Left renal cortex interstitium (tissue), 4 donors: ENCODE measurements around the gene MYBBP1A. TPM values are rescaled to one million over a fixed set of nuclear protein-coding genes. Genes with fewer than 3 reads are reported as not detected.

Experiments used
- DNase-seq, 4 donors: peaks; one replicate each; pipeline ENCODE4 v3.0.0-alpha.2; 2013; ENCODE audit warnings: low read depth in 4 of 4, low spot score in 2 of 4, missing footprints in 1 of 4
- polyA plus RNA-seq, 4 donors: library from polyadenylated mRNA; unstranded; fragments of 120-200 nt; gene quantifications; one replicate each; pipeline ENCODE4 v1.2.1, GENCODE V29; 2013; ENCODE audit not compliant: insufficient read length in 4 of 4

Gene MYBBP1A
- polyA plus RNA-seq, 4 donors, result 30.5 to 52.9 (median 40.6) TPM

DNA sequence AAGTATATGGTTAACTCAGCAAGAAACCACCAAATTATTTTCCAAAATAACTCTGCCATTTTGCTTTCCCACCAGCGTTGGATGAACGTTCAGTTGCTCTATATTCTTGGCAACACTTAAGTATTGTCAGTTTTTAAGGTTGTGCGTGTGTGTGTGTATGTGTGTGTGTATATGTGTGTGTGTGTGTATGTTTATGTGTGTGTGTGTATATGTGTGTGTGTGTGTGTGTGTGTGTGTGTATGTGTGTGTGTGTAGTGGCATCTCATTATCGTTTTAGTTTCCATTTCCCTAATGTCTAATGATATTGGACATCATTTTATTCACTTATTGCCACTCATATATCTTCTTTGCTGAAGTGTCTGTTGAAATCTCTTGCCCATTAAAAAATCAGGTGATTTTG lies 17.9 kb upstream of the MYBBP1A start:
- no peak for DNase-seq

DNA sequence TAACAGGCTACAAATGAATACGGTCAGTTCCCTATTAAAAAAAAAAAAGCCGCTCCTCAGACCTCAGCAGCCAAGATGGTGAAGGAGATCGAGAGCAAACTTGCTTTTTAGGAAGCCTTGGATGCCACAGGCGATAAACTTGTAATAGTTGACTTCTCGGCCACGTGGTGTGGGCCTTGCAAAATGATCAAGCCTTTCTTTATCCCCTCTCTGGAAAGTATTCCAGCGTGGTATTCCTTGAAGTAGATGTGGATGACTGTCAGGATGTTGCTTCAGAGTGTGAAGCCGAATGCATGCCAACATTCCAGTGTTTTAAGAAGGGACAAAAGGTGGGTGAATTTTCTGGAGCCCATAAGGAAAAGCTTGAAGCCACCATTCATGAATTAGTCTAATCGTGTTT lies 16.9 kb upstream of the MYBBP1A start:
- no peak for DNase-seq

DNA sequence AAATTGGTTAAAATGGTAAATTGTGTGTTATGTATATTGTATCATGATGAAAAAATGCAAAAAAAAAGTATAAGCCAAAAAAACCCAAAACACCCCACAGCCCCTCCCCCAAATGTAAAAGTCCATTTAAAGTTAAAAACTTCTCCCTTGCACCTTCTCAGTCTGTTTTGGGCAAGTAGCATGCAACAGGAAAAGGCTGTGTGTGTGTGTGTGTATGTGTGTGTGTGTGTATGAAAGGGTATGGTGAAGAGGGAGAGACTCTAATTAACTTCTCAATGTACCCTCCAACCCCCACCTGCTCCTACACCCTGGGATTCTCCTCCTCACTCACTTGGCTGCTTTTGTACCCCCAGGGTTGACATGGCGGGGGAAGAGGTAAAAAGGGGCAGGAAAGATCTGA lies 14.4 kb upstream of the MYBBP1A start:
- no peak for DNase-seq

DNA sequence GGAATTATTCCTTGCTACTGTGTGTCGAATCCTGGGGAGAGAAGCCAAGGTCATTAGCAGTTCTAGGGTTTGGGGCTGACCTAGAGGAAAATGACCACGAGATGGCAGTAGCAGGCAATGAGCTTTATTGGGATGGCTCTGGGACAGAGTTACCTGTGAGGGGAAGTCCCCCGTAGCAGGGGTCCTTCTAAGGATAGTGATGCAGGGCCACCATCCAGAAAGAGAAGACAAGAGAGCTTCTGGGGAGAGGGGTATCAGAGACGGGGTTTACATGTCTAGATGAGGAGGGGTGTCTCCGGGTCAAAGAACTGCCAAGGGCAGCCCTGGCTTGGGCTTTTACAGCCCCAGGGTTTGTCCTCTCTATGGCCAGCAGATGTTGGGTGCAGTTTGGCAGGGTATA lies 11.6 kb upstream of the MYBBP1A start:
- DNase-seq, result peak in 1 of 4 donors; percentile 79

DNA sequence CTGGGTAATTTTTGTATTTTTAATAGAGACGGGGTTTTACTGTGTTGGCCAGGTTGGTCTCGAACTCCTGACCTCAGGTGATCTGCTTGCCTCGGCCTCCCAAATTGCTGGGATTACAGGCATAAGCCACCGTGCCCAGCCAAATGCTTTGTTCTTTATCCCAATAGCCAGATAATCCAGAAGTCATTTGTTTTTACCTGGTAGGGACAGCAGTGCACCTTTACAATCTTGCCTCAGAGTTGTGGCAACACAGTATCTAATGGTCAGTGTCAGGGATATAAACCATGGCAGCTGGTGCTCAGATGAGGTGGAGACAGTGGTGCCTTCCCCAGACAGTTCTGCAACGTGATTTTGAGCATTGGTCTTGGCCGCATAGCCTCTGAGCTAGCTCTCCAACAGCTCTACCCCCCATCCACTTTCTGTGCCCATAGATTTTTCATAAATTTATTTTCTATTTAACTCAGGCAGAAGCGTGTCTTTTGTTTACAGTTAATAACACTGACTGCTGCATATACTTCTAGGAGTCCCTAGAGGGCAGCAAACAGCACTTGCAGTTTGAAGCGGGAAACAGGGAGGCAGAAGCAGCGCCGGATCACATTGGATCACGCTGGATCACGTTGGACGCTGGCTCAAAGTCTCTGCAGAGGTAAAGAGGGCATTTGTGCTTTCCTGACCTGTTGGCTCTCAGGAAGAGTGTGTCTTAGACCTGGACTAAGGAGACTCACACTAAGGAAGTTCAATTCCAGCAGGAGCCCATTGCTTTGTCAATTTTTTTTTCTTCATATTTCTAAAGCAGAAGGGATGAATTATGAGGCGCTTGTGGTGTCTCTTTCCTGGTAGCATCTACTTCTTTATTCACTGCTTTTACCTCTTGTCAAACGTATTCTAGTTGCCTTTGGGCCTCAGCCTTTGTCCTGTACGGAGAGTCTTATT lies 10.3 kb upstream of the MYBBP1A start:
- DNase-seq, result peak in 1 of 4 donors; percentile 66

DNA sequence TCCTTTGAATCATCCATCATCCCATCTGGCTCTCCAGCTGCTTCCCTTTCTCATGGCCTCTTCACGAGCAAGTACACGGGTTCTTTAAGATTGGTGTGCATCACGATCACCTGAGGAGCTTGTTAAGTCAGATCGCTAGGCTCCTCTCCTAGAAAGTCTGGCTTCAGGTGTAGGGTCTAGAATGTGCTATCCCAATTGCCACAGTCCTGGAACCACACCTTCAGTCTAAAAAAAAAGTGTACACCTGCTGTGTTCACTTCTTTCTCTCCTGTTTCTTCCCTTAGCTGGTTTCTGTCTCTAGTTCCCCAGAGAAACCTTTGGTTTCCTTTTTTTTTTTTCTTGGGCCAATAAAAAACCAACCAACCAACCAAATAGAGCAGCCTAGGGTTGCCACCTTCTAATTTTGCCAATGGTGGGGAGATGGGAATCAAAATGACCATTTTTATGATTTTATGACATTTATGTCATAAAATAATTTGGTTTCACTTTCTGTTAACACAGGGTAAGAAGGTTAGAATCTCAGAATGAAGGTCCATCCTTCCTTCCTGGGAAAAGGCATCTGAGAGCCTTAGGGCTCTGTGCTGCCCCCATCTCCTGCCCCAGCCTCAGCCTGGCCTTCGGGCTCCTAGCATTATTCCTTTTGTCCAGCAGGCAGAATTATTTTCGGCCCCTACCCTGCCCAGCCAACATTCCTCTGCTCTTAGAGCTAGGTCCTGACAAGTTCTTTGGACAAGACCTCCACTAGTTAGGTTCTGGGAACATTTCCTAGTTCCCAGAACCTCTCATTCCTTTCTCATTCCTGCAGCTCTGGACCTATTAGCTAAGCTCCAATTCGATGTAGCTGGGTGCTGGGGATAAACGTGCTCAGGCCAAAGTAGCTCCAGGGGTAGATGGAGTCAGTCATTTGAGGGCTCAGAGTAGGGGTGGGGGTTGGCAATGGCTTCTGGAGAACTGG lies 7.1 kb upstream of the MYBBP1A start:
- no peak for DNase-seq

DNA sequence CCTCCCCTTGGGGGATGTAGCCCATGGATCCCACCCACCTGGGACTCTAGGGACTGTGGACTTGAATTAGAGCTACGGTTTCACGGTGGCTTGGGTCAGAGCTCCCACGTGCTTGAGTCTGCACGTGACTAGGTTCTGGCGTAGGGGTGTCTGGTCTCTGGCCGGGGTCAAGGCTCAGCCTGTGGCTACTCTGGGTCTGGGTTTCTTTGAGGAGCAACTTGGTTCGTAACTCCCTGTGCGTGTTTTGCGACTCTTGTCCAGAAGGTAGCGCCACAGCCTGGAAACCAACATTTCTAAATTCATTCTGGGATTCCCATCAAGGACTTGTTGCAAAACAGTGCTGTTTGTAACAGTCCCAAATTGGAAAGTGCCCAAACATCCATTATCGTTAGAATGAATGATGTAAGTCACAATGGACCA lies 5.7 kb upstream of the MYBBP1A start:
- DNase-seq, result no peak

DNA sequence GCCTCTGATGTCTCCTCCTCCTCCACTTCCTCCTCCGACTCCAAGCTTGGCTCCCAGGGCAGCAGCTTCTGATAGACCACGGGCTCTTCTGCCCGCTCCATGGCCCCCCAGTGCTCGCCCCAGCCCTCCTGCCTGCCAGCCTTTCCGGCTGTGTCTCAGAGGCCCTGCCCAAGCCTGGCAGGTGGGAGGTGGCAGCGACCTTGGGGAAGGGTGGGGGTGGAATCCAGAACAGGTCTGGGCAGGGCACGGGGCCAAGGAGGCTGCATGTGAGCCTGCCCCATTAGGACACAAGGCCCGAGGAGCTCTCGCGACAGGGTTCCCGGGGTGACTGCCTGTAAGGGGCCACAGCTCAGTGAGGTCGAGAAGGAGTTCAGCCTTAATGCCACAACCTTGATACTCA lies 5.2 kb upstream of the MYBBP1A start, which contains the start of gene GGT6:
Gene GGT6 (minus strand): TSS at position 157 of the 400 bp plus-strand sequence. CDS start 56 bp downstream, at position 101.
- no peak for DNase-seq

DNA sequence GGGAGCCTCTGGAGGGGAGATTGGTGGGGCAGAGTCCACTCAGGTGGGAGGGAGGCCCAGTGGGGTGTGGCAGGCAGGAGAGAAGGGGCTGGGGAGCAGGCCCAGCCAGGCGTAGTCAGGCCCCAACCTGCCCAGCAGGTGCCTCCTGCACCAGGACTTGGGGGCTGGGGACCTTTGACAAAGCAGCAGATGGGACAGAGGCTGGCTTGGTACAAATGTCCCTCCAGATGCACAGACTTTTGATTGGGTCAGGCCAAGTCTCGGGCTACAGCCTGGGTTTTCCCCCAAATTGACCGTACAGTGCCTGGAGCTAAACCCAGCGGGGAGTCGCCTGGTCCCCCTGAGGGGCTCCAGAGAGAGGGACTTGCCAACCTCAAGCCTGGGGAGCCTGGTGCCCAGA lies 4.8 kb upstream of the MYBBP1A start:
- no peak for DNase-seq

DNA sequence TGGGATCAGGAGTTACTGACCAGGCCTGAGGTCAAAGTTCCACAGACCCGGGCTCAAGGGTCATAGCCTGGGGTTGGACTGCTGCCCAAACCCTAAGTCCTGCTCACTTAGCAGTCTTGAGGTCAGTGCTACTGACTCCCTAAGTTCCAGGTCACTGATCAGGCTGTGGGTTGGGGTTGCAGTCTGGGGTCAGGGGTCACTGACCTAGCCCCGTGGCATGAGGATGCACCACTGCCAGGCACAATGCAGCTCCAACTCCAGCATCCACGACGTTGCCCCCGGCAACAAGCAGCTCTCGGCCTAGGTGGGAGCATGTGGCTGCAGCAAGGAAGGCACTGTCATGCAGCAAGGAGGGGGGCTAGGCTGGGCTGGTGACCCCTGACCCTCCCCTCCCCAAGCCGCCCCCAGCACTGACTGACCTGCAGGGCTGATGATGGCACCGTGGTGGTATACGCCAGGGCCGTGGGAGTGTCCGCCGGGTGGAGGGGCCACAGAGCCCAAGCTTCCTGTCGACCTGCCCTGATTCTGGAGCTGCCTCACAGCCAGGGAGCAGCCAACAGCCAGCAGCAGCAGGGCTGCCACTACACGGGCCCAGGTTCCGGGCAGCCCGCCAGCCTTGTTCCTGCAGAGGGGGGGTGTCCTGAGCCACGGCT lies 4.1 kb upstream of the MYBBP1A start:
- no peak for DNase-seq

DNA sequence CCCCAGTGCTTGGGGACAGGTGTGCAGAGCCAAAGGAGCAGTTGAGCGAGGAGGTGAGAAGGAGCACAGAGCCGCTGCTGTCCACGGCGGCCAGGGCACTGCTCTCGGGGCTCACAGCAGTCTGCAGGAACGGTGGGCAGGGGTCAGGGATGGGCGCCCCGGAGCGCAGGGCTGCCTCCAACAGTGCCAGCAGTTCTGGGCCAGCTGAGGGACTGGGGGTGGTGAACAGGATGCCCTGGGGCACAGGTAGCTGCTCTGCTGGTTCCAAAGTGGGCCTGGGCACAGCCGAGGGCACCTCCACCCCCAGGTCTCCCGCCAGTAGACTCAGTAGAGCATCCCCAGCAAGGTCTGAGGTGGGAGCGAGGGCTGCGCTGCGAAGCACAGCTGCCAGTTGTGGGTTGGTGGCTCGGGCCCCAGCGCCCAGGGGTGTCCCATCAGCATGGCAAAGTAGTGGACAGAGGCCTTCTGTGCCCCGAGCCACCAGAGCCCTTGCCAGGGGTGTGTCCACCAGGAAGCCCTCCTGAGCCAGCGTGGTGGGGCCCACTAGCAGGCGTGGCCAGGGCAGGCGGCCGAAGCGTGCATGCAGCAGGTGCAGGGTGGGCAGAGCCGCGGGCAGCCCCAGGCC lies 3.3 kb upstream of the MYBBP1A start:
- DNase-seq, result no peak

DNA sequence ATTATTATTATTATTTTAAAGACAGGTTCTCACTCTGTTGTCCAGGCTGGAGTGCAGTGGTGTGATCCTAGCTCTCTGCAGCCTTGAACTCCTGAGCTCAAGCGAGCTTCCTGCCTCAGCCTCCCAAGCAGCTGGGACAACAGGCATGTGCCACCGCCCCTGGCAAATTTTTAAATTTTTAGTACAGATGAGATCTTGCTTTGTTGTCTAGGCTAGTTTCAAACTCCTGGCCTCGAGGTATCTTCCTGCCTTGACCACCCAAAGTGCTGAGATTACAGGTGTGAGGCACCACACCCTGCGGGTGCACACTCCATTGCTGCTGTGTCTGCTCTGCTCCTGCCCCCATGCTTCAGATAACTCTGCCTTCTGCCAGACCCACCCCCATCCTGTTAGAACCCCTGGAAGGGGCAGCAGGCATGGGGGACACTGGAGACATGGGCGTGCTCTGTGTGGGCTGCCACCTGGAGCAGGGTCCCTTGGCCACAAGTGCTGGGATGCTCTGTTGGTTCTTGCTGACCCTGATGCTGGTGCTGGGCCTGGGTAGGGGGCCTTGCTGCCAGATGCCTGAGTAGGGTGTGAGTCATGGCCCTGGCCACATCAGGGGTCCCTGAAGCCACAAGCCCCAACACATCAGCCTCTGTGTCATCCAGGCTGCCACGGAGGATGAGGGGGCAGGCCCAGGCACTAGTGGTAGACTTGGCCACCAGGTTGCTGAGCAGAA lies 2.6 kb upstream of the MYBBP1A start:
- no peak for DNase-seq

DNA sequence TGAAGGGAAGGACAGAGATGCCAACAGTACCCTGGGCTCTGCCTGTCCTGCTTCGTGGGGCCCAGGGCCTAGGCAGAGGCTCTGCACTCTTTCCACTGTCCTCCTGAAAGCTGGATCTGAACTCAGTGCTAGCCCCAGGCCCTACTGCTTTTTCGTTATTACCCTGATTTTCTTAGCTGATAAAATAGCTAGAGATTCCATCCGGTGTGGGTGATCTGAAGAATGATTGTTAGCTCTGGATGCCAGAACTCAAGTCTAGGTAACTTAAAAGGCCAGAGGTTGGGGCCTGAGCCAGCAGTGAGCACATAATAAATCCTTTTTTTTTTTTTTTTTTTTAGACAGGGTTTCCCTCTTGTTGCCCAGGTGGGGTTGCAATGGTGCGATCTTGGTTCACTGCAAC lies 1.8 kb upstream of the MYBBP1A start:
- no peak for DNase-seq

DNA sequence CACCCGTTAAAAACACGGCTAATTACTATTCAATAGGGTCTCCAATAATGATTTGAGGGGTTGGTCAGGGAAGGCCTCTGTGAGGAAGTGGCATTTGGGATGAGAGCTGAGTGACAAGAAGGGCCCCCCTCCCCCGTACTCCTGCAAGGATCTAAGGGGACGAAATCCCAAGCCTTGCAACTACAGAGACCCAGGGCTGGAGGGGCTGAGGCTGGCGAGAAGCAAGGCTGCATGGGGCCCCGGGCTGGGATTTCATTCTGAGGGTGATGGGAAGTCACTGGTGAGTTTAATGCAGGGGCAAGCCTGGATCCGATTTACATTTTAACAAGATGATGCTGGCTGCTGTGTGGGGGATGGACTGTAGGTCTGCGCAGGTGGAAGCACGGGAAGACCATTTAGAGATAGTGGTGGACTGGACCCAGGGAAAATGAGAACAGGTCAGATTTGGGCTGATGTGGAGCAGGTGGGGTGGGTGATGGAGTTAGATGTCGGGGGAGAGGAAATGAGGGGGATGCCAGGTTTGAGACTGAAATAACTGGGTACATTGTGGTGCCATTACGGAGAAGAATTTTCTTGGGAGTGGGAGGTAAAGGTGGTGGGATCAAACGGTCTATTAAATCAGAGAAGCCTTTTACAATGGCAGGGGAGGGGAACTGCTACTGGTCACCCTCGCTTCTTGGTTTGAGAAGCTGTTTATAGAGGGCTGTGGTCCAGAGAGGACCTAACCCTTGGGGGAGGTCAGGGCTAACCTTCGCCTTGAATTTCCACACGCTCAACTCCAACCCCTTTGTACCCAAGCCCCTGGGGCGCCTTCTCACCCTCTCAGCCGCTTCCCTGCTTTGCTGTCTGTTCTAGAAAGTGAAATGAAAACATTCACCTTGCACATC lies 932 bp upstream of the MYBBP1A start:
- DNase-seq, result no peak

DNA sequence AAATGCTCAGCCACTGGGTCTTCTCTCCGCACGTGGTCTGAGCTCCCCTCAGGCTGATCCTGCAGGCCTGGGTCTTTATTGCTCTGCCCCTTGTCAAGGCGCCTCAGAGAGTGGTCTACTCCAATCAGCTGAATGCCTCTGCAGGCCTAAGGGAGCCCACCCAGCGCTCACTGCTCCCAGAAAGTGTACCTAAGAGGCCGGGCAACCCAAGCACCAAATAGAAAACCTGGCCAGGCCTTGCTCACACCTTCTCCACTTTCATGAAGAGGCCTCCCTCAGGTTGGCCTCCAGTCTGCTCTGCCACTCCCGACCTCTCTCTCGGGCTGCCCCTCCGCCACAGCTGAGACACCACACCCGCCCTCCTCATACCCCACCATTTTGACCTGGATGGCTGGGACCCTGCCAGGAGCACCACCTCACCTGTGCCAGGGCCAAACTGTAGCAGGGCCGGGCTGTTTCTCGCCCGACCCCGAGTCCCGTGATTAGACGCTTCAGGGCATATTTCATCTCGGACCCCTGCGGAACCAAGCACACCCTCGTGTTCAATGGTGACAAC lies 665 bp downstream of the MYBBP1A start:
- no peak for DNase-seq

DNA sequence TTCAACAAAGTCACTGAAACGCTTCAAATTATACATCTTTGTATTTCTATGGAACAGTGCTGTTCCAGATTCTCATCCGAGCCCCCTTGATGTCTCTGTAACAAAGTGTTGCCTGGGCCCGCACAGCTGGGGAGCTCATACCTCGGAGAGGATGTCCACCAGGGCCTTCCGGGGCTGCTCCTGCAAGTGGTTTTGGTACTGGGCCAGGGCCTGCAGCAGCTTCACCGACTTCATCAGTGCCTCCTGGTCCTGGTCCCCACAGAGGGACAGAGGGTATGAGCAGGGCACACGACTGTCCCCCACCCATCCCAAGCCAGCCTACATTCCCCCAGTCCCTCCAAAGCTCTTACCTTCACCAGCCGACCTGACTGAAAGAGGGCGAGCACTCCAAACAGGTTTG lies 1.5 kb downstream of the MYBBP1A start:
- DNase-seq, result no peak

DNA sequence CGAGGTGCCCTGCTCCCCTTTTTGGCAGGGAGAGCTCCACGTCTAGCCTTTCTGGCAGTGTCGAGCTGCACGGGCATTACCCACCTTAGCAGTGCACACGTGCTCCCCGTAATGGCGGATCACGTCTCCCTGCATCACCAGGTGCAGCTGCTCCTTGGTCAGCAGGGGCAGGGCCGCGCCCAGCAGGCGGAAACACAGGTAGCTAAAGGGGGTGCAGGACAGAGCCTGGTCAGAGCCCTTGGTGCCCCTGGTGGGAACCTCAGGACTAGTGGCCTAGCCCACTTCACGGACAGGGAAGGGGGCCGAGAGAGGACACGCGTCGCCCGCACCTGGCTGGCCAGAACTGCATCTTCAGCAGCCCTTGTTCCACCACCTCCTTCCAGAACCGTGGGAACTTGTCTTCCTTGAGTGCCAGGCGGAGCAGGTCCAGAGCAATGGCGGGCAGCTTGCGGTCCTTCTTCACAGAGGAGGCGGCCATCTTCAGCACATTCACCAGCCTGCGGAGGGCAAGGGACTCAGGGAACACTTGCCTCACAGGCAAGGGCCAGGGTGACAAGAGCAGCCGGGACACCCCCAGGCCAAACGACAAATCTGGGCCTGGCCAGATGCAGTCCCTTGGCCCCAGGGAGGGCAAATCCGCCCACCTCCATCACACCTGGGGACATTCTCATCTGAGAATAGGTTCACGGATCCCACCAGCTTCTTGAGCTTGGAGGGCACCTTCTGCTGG lies 3.2 kb downstream of the MYBBP1A start:
- DNase-seq, result no peak

DNA sequence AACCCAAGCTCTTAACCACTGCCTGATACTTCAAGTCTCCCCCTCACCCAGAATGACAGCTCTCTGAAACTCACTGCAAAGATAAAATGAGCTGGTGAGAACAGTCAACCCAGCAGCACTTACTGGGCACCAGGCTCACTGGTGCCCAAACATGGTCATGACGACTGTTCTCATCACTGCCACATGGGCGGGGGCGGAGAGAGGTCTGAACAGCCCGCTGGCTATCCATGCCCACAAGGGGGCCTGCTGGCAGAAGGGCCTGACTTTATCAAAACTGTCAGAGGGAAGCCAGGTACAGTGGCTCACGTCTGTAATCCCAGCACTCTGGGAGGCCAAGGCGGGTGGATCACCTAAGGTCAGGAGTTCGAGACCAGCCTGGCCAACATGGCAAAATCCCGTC lies 4.0 kb downstream of the MYBBP1A start:
- DNase-seq, result no peak
